ENCODE measurements around the gene STPG2. TPM values are rescaled to one million over a fixed set of nuclear protein-coding genes. Genes with fewer than 3 reads are reported as not detected.

The STPG2 gene
- total RNA-seq, 1 experiment from 2014 or later: not detected

DNA sequence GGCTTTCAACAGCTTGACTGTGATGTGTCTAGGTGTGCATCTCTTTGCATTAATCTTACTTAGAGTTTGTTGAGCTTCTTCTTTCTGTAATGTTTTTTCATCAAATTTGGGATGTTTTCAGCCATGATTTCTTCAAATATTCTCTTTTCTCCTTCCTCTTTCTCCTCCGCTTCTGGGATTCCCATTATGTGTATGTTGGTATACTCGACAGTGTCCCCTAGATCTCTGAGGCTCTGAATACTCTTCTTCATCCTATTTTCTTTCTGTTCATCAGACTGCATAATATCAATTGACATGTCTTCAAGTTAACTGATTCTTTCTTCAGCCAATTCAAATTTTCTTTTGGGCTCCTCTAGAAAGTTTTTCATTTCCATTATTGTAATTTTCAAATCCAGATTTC lies 25.9 kb downstream of the STPG2 start:
- H3K27ac ChIP-seq (ENCODE audit: low read length): no peak overlapping the region
- in situ Hi-C loops (cut with HindIII; ENCODE audit: low pct_unique_long_range_greater_than_20kb, low sequenced_read_pairs) (no loop called here), intact Hi-C loops (cut with micrococcal nuclease; ENCODE audit: unreplicated experiment) (no loop called here)
- TF ChIP-seq SIN3A (IDR thresholded peaks at IDR 0.05; ENCODE audit: borderline replicate concordance, insufficient read depth, low read depth, low read length): no peak
- TF ChIP-seq, protein P1, sequence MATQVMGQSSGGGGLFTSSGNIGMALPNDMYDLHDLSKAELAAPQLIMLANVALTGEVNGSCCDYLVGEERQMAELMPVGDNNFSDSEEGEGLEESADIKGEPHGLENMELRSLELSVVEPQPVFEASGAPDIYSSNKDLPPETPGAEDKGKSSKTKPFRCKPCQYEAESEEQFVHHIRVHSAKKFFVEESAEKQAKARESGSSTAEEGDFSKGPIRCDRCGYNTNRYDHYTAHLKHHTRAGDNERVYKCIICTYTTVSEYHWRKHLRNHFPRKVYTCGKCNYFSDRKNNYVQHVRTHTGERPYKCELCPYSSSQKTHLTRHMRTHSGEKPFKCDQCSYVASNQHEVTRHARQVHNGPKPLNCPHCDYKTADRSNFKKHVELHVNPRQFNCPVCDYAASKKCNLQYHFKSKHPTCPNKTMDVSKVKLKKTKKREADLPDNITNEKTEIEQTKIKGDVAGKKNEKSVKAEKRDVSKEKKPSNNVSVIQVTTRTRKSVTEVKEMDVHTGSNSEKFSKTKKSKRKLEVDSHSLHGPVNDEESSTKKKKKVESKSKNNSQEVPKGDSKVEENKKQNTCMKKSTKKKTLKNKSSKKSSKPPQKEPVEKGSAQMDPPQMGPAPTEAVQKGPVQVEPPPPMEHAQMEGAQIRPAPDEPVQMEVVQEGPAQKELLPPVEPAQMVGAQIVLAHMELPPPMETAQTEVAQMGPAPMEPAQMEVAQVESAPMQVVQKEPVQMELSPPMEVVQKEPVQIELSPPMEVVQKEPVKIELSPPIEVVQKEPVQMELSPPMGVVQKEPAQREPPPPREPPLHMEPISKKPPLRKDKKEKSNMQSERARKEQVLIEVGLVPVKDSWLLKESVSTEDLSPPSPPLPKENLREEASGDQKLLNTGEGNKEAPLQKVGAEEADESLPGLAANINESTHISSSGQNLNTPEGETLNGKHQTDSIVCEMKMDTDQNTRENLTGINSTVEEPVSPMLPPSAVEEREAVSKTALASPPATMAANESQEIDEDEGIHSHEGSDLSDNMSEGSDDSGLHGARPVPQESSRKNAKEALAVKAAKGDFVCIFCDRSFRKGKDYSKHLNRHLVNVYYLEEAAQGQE (IDR thresholded peaks at IDR 0.05; ENCODE audit: insufficient read depth in 1 of 2, low read depth in 2 of 2, low read length in 1 of 2): no peak
- TF ChIP-seq, protein P2, sequence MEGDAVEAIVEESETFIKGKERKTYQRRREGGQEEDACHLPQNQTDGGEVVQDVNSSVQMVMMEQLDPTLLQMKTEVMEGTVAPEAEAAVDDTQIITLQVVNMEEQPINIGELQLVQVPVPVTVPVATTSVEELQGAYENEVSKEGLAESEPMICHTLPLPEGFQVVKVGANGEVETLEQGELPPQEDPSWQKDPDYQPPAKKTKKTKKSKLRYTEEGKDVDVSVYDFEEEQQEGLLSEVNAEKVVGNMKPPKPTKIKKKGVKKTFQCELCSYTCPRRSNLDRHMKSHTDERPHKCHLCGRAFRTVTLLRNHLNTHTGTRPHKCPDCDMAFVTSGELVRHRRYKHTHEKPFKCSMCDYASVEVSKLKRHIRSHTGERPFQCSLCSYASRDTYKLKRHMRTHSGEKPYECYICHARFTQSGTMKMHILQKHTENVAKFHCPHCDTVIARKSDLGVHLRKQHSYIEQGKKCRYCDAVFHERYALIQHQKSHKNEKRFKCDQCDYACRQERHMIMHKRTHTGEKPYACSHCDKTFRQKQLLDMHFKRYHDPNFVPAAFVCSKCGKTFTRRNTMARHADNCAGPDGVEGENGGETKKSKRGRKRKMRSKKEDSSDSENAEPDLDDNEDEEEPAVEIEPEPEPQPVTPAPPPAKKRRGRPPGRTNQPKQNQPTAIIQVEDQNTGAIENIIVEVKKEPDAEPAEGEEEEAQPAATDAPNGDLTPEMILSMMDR (IDR thresholded peaks at IDR 0.05): no peak
- TF ChIP-seq POLR2AphosphoS5 (IDR thresholded peaks at IDR 0.05; ENCODE audit: low read depth, low read length): no peak
- TF ChIP-seq TCF7L2 (IDR thresholded peaks at IDR 0.05; ENCODE audit: low read depth, low read length): no peak
- DNase-seq (ENCODE audit: low read depth, low spot score): no peak
- BruUV-seq (replicated peaks): no TSS peak
- no peak for ATAC-seq
- H3K4me3 ChIP-seq (ENCODE audit: low read depth in 2 of 2, low read length in 2 of 2): no peak overlapping the region
- POLR2A ChIA-PET: no interaction called here
- no peaks in the 10 kb centered on the region for H3K4me1 ChIP-seq (ENCODE audit: control insufficient read depth, insufficient read depth, low read length)
- no peaks in the 10 kb centered on the region for H3K36me3 ChIP-seq (ENCODE audit: control insufficient read depth, insufficient read depth, low read length)
- CTCF ChIA-PET: no interaction called here
- no peaks in the 10 kb centered on the region for H3K27me3 ChIP-seq (ENCODE audit: control insufficient read depth, insufficient read depth, low read length)
- H3K9me3 ChIP-seq (ENCODE audit: control insufficient read depth, insufficient read depth, low read depth, low read length): no peaks in the 10 kb centered on the region

DNA sequence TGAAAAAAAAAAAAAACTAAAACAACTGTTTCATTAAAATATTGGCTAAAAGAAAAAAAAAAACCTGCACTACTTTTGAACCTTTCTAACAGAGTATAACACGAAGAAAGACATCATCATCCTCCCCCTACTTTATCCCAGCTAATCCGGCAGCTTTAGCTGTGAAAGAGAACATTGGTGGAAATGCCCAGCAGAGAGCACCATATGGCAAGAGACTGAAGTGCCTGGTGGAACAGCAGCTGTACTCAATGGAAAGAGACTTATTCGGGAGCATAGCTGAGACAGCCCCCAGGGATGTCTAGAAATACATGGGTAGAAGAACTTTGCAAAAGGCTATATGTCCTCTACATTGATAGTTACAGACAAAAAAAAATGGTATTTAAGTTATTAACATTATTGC lies 30.3 kb downstream of the STPG2 start:
- H3K4me3 ChIP-seq (ENCODE audit: low read depth in 2 of 2, low read length in 2 of 2): no peak overlapping the region
- DNase-seq (ENCODE audit: low read depth, low spot score) (no peak), ATAC-seq (peak; percentile 63; the same call in 1 of the 2 replicates)
- no TSS peak for BruUV-seq (replicated peaks)
- in situ Hi-C loops (cut with HindIII; ENCODE audit: low pct_unique_long_range_greater_than_20kb, low sequenced_read_pairs) (no loop called here), intact Hi-C loops (cut with micrococcal nuclease; ENCODE audit: unreplicated experiment) (no loop called here)
- H3K36me3 ChIP-seq (ENCODE audit: control insufficient read depth, insufficient read depth, low read length): no peaks in the 10 kb centered on the region
- H3K27ac ChIP-seq (ENCODE audit: low read length): no peak overlapping the region
- POLR2A ChIA-PET: no interaction called here
- CTCF ChIA-PET: interaction anchor here (1.1 kb wide), 1 partner anchor 171 kb away, joined by 4 read pairs; no protein-coding TSS in a partner anchor
- H3K4me1 ChIP-seq (ENCODE audit: control insufficient read depth, insufficient read depth, low read length): no peaks in the 10 kb centered on the region
- H3K9me3 ChIP-seq (ENCODE audit: control insufficient read depth, insufficient read depth, low read depth, low read length): no peaks in the 10 kb centered on the region
- H3K27me3 ChIP-seq (ENCODE audit: control insufficient read depth, insufficient read depth, low read length): no peaks in the 10 kb centered on the region; the same call in 1 of the 2 replicates
- TF ChIP-seq, protein P2 (IDR thresholded peaks at IDR 0.05): peak; percentile 56
- no peak for TF ChIP-seq SIN3A (IDR thresholded peaks at IDR 0.05; ENCODE audit: borderline replicate concordance, insufficient read depth, low read depth, low read length)

All from Panc1 (cell line).